NCI-H2081 (cell line): Measurements from ENCODE around the gene GCN1.
"Not testable (repeated sequence)": the region's sequence is repeated elsewhere in the genome, so short reads cannot be mapped to it uniquely, and the experiment has no call there.

ENCODE experiments used
- DNase-seq, 2 experiments: peaks; one replicate each; lab custom pipeline; 2025; lab: John Stamatoyannopoulos, UW

GCN1 gene

DNA sequence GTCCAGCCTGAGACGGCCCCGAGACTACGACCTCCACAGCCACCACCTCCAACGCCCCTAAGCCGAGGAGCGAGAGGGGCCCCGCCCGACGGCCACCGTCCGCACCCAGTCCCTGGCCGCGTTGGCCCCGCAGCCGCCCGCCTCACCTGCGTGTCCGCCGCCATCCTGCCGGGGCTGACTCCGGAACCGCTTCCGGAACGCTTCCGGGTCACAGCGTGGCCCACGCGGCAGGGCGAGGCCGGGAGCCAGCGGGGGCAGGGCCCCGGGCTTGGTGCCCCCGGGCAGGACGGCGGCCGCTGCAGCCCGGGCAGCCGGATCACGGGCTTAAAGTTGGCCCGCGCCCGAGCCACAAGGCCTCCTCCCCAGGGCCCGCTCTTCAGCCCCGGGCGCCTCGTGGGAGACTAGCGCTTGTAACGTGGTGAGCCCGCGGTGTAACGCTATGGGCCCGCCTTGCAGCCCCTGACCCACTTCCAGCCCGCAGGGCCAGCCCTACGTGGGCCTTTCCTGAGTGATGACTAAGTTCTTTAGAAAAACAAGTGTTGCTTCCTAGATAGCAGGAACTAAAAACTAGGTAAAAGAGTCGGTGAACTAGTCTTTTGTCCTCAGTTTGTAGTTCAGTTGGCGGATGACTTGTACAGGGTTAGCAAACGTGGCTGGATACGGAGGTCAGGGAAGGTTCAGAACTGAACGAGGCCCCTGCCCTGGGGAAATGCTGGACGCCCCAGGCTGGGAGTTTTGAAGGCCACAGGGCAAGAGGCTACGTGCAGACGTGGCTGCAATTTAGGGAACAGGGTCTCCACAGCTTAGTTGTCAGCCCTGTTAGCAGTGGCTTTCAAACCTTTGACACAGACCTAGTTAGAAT lies at the start of gene GCN1:
Gene GCN1 (minus strand): TSS at position 182 of the 862 bp plus-strand sequence. CDS start 18 bp downstream, at position 164.
- DNase-seq: peak; percentile 68 to 79

- DNase-seq: no peak
These were observed 48.6 kb upstream of the GCN1 start for GRCh38 chr12:120242971-120243699.

DNA sequence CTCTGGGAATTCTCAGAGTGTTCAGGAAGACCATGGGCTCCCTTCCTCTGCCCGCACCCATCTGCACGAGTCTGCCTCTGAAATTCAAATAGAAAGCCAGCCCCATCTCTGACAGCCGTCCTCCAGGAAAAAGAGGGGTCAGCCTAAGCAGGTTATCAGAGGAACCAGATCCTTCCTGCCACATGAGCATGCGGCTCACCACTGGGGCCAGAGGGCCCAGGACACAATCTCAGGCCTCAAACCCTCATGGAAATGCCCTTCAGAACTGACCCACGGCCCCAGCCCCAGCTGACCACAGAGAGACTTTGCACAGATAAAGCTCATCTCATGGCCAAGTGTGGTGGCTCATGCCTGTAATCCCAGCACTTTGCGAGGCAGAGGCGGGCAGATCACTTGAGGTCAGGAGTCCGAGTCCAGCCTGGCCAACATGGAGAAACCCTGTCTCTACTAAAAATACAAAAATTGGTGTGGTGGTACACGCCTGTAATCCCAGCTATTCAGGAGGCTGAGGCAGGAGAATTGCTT lies 47.8 kb upstream of the GCN1 start:
- DNase-seq: no peak

- DNase-seq: no peak
These were observed 47.2 kb upstream of the GCN1 start for GRCh38 chr12:120241561-120242274.

- DNase-seq: no peak
These were observed 45.9 kb upstream of the GCN1 start for GRCh38 chr12:120240495-120240833.

DNA sequence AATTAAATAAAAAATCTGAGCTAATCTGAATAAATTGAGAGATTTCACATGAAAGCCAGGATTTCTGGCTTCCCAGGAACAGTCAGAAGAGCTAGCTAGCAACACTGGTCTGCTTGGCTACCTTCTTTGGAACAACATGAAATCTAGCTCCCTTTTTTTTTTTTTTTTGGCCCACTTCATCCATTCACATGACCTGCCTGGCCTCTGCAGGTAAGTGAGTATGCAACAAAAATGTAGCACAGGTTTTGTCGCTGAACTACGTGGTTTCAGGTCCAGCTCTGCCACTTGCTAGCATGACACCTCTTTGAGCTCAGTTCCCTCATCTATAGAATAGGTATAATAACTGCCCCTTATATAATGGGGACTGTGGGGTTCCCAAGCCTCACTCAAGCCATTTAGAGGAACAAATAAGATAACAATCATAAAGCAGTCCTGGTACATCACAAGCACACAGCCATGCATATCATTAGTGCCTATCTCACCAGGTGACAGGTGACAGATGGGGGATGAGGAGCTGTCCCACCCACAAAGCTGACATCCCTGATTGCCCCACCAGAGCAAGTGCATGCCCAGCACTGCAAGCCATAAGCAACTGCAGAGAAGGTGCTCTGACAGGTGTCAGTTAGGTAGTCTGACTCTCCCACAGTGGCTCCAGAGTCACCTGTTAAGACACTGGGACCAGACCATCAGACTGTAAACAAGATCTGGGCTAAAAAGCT lies 45.4 kb upstream of the GCN1 start:
- DNase-seq: no peak

- DNase-seq: no peak
These were observed 44.4 kb upstream of the GCN1 start for GRCh38 chr12:120238839-120239445.

- DNase-seq: no peak
These were observed 43.7 kb upstream of the GCN1 start for GRCh38 chr12:120238217-120238616.

- no peak for DNase-seq
These were observed 43.1 kb upstream of the GCN1 start for GRCh38 chr12:120237360-120238171.

DNA sequence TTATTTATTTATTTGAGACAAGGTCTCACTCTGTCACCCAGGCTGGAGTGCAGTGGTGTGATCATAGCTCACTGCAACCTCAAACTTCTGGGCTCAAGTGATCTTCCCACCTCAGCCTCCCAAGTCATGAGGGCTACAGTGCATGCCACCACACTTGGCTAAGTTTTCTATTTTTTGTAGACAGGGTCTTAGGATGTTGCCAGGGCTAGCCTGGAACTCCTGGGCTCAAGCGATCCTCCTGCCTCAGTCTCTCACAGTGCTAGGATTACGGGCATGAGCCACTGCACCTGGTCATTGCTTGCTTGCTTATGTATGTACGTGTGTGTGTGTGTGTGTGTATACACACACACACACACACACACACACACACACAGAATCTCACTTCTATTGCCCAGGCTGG lies 42.3 kb upstream of the GCN1 start:
- not testable (repeated sequence) for DNase-seq

DNA sequence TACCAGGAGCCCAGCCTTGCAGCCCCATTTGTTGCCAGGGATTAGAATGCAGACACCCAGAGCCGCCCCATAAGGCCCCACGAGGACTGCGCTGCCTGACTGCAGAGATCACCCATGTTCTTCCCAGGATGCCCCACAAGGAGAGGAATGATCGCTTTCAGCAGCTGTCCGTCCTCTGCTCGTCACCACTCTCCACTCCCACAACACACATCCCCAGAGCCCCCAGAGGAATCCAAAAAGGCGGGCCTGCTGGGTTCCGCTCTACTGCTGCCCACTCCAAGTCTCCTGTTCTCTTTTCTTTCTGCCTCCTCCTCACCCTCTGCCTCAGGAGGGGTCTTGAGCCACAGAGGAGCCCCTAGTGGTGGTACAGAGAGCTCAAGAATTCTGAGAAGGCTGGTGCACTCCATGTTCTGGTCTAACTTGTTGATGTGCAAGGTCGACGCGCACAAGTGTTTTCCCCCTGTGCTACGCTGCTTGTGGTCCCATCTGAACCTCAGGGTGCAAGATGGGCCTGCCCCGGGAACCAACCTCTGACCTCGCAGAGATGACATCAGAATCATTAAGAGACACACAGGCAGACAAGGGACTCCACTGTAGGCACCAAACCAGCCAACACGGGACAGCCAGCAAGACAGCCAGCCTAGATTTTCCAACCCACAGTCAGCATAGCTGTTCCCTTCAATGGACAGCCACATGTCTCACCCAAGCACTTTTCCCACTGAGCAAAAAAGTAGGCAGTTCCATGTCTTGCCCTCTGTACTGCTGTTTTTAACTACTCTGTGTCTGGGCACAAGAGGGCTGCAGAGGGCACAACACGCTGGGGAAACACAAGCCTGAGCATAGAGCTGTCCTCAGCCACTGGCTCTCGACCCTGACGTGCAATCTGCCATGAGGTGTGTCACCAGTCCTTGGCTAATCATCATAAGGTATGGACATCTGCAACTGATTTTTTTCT lies 41.1 kb upstream of the GCN1 start:
- no peak for DNase-seq

- peak; percentile 31 to 66 for DNase-seq
These were observed 40.3 kb upstream of the GCN1 start for GRCh38 chr12:120234643-120235368.

GRCh38 chr12:120231316-120232011 lies 36.9 kb upstream of the GCN1 start:
- DNase-seq: peak; percentile 39 to 70

DNA sequence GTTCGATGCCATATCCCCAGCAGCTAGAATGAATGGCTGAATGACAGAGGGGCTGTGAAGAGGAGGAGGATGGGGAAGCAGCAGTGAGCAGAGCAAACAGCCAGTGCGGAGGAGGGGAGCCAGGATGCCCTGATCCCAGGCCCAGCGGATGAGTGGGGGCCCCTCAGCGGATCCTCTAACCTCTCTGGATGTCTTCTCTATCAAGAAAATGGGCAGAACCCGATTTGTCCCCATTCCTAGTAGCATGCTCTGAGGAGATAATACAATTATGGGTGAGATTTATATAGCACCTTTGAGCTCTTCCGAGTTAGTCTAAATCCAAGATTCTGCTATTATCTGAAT lies 36.4 kb upstream of the GCN1 start:
- no peak for DNase-seq

DNA sequence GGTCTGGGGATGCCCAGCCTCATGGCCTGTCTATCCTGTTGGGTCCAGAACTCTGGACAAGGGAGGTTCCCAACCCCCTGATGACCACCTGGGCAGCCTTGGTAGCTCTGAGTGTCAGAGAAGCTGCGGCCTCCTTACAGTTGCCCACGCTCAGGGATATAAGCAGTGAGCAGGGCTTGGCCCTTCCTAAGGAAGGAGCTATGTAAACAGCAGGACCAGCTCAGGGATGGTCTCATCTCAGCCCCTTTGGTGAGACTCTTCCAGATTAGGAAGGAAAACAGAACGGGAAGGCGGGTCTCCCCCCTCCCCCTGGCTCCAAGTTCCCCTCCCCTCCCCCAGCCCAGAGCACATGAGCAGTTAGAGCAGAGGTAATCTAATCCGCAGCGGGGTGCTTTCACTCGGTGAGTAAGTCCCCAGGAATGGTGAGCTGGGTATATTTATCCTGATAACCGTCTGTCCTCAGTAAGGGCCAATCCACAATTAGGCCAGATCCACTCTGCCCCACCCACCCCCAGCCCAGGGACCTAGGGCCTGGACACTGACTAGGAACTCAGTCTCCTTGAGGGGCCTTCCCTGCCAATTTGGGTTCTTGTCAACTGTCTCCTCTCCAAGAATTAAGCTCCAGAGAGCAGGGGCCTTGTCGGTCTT lies 35.9 kb upstream of the GCN1 start:
- DNase-seq: no peak

- DNase-seq: no peak
These were observed 35.2 kb upstream of the GCN1 start for GRCh38 chr12:120229487-120230325.

- DNase-seq: no peak
These were observed 34.6 kb upstream of the GCN1 start for GRCh38 chr12:120229071-120229486.
